GM13976 (cell line): ENCODE results near the gene C18orf63.

ENCODE experiments used
- DNase-seq: peaks from one replicate; pipeline ENCODE4 v3.0.0; 2012; ENCODE audit warnings: low spot score
- in situ Hi-C: fragments of 300-500 bp; cut with MboI; formaldehyde crosslinking; loops from one replicate; pipeline ENCODE4 v1.12.0; 2022; ENCODE audit warnings: low sequenced_read_pairs, mixed read lengths, inconsistent platforms; ENCODE audit not compliant: unreplicated experiment
- TF ChIP-seq, protein P1 (sequence below): IDR thresholded peaks from 2 replicates; pipeline ENCODE4 v1.5.1; 2012; ENCODE audit warnings: borderline replicate concordance, mild to moderate bottlenecking; ENCODE audit not compliant: insufficient read depth; ENCODE audit errors: extremely low read depth, missing control alignments, control extremely low read depth

The C18orf63 gene

GRCh38 chr18:74281011-74281979, 34.3 kb upstream of the C18orf63 start:
- DNase-seq, result no peak
- in situ Hi-C loops, result no loop called here
- TF ChIP-seq, protein P1, sequence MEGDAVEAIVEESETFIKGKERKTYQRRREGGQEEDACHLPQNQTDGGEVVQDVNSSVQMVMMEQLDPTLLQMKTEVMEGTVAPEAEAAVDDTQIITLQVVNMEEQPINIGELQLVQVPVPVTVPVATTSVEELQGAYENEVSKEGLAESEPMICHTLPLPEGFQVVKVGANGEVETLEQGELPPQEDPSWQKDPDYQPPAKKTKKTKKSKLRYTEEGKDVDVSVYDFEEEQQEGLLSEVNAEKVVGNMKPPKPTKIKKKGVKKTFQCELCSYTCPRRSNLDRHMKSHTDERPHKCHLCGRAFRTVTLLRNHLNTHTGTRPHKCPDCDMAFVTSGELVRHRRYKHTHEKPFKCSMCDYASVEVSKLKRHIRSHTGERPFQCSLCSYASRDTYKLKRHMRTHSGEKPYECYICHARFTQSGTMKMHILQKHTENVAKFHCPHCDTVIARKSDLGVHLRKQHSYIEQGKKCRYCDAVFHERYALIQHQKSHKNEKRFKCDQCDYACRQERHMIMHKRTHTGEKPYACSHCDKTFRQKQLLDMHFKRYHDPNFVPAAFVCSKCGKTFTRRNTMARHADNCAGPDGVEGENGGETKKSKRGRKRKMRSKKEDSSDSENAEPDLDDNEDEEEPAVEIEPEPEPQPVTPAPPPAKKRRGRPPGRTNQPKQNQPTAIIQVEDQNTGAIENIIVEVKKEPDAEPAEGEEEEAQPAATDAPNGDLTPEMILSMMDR, result no peak

DNA sequence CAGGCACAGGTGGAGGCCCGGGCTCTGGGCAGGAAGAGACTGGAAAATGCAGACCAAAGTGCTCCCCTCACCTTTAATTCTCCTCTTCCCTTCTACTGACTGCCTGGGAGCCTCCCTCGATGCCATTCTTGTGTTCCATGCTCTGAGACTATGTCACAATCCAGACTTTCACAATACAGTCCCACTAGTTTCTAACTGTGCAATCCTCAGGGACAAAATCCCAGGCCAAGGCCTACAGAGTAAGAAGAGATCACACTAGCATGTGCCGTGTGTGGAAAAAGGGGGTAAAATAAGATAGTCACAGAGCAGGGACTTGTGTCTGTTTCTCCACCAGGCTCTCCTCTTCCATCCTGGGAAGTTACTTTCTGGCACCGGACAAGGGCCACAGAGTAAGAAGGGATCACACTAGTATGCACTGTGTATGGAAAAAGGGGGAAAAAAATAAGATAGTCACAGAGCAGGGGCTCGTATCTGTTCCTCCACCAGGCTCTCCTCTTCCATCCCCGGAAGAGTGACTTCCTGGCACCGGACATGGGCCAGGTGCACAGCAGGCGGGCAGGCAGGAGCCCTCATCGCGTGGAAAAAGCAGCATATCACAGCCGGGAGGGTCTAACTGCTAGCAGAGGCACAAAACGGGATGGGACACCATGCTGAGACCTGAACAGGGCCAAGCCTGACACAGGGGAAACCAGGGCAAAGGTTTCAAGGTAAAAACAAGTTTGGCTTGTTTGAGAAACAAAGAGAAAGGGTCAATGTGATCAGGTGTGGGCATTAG, 33.5 kb upstream of the C18orf63 start:
- peak; percentile 21 for DNase-seq
- in situ Hi-C loops, result no loop called here
- TF ChIP-seq, protein P1, result no peak

DNA sequence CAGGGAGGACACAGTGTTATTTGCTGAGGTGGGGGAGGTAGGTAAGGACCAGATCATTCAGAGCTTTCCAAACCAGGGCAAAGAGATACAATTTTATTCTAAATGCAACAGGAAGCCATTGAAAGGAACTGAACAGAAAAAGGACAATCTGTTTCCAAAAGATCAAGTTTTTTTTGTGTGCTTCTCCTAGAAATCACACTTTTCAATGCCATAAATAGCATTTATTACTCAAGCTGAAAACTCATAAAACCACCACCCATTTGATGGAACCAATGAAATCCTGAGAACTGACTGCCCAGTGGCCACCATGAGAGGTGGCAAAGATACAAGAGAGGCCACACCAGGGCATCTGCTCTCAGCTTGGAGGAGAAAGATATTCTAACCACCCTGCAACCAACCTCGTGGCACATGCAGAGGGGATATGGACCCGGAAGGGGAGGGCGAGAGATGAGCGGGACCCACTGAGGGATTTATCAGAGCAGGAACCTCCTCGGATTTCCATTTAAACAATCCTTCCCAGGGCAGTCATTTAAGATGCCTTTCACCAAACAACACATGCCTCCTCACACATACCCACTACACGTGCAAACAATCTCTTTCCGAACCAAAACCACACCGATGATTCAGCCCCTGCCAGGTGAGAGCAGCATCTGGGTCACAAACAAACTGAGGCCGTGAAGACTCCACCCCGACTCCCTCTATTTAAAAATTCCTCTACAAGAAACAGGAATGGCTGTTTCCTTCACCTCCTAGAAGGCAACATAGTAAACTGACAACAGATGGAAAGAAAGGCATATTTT, 32.7 kb upstream of the C18orf63 start:
- in situ Hi-C loops, result no loop called here
- TF ChIP-seq, protein P1, result no peak
- DNase-seq, result peak; percentile 3

GRCh38 chr18:74283646-74284045, 32.0 kb upstream of the C18orf63 start:
- peak; percentile 3 for DNase-seq
- in situ Hi-C loops, result no loop called here
- TF ChIP-seq, protein P1, result no peak

DNA sequence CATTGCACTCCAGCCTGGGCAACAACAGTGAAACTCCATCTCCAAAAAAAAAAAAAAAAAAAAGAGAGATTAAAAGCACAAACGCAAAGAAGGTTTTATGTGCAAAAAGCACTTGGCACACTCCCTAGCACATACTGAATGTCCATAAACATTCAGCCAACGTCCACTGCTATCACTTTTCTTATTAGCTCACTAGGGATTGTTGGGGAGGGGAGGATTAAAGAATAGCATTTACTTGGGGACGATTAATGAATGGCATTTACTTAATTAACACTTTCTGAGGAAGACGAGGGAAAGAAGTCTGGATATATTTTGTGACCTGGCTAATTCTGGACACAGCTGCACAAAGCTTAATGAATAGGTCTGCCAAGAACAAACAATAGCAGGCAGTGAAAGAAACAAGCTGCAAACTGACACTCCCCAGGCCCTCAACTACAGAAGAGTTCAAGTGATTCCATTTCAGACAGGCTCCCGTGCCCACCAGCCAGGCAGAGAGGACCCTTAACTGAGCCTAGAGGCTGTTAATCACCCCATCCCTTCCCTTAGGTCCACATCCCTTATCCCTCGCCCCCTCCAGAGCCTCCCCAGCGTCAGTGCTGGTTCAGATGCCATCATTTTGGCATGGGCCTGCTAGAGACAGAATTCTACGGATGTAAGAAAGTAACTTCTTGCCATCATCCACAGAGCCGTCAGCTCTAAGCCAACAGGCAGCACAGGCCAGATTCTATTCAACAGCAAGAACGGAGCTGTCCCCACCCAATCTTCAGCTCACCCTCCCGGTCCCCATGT, 31.3 kb upstream of the C18orf63 start:
- TF ChIP-seq, protein P1, result no peak
- in situ Hi-C loops, result no loop called here
- DNase-seq, result no peak
